ENCODE results near the gene COLQ.

COLQ gene

DNA sequence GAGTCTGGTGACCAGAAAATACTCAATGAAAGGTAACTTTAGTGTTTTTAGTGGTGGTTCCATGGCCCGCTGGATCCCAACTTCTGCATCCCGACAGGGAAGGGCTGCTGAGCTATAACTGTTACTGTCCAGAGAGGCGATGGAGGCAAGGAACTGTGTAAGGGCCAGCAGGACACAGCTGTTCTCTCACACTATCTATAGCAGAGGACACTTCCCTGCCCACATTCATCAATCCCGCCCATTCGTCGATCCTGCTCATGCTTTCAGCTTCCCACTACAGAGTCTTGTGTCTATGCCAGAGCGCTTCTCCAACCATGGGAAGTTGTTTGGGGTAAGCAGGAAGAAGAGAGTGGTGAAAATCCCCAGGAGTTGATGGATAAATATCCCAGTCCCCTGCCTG is 8.4 kb downstream of the COLQ start:
- Histone ChIP-seq H3K4me3 (ENCODE audit: low read depth in 1 of 2, low read length in 2 of 2) (no peak overlapping the region), H3K36me3 (ENCODE audit: insufficient read depth, low read length) (no peaks in the 10 kb centered on the region), H3K79me2 (ENCODE audit: insufficient read depth, low read length) (no peaks in the 10 kb centered on the region), H3K9me3 (ENCODE audit: insufficient read depth, low read length, severe bottlenecking) (no peaks in the 10 kb centered on the region), H3K27me3 (ENCODE audit: insufficient read depth, low read length, poor library complexity) (no peaks in the 10 kb centered on the region), H3K4me2 (ENCODE audit: insufficient read depth, low read length) (no peak overlapping the region), H4K20me1 (ENCODE audit: insufficient read depth, low read length) (no peaks in the 10 kb centered on the region), H3K9ac (ENCODE audit: low read depth, low read length) (no peak overlapping the region), H2AFZ (ENCODE audit: low read depth, low read length) (no peak overlapping the region), H3K4me1 (ENCODE audit: insufficient read depth, low read length) (no peaks in the 10 kb centered on the region), H3K27ac (ENCODE audit: low read length) (no peak overlapping the region)
- ATAC-seq (ENCODE audit: insufficient read depth, low read depth) (no peak), DNase-seq (no peak)
- TF ChIP-seq, protein P1, sequence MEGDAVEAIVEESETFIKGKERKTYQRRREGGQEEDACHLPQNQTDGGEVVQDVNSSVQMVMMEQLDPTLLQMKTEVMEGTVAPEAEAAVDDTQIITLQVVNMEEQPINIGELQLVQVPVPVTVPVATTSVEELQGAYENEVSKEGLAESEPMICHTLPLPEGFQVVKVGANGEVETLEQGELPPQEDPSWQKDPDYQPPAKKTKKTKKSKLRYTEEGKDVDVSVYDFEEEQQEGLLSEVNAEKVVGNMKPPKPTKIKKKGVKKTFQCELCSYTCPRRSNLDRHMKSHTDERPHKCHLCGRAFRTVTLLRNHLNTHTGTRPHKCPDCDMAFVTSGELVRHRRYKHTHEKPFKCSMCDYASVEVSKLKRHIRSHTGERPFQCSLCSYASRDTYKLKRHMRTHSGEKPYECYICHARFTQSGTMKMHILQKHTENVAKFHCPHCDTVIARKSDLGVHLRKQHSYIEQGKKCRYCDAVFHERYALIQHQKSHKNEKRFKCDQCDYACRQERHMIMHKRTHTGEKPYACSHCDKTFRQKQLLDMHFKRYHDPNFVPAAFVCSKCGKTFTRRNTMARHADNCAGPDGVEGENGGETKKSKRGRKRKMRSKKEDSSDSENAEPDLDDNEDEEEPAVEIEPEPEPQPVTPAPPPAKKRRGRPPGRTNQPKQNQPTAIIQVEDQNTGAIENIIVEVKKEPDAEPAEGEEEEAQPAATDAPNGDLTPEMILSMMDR (IDR thresholded peaks at IDR 0.05; ENCODE audit: borderline replicate concordance, extremely low read depth, low read length, poor library complexity, severe bottlenecking), result no peak
- no peak for TF ChIP-seq EZH2 (IDR thresholded peaks at IDR 0.05; ENCODE audit: borderline replicate concordance, low read depth, low read length, severe bottlenecking)

DNA sequence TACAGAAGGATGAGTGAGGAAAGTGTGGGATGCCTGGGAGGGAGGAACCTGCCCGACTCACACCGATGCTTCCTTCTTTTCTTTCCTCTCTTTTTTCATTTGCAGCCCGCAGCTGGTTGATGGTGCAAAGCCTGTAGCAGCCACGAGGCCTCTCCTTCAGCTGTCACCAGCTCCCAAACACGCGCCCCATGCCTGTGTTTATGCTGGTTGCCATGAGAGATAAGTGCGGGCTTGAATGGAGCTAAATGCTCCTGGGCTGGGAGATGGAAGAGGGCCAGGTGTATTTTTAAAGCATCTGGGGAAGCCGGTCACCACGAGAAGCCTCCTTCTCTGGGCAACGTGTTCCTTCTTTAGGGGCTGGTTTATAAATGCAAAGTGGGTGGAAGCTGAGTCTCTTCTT is 9.3 kb downstream of the COLQ start:
- Histone ChIP-seq H4K20me1 (ENCODE audit: insufficient read depth, low read length) (no peaks in the 10 kb centered on the region), H3K9me3 (ENCODE audit: insufficient read depth, low read length, severe bottlenecking) (no peaks in the 10 kb centered on the region), H3K4me3 (ENCODE audit: low read depth in 1 of 2, low read length in 2 of 2) (no peak overlapping the region), H2AFZ (ENCODE audit: low read depth, low read length) (no peak overlapping the region), H3K4me1 (ENCODE audit: insufficient read depth, low read length) (no peaks in the 10 kb centered on the region), H3K4me2 (ENCODE audit: insufficient read depth, low read length) (no peak overlapping the region), H3K27ac (ENCODE audit: low read length) (no peak overlapping the region), H3K36me3 (ENCODE audit: insufficient read depth, low read length) (no peaks in the 10 kb centered on the region), H3K27me3 (ENCODE audit: insufficient read depth, low read length, poor library complexity) (no peaks in the 10 kb centered on the region), H3K79me2 (ENCODE audit: insufficient read depth, low read length) (no peaks in the 10 kb centered on the region), H3K9ac (ENCODE audit: low read depth, low read length) (no peak overlapping the region)
- no peak for DNase-seq
- TF ChIP-seq EZH2 (IDR thresholded peaks at IDR 0.05; ENCODE audit: borderline replicate concordance, low read depth, low read length, severe bottlenecking), result no peak
- TF ChIP-seq, protein P1 (IDR thresholded peaks at IDR 0.05; ENCODE audit: borderline replicate concordance, extremely low read depth, low read length, poor library complexity, severe bottlenecking), result no peak
- no peak for ATAC-seq (ENCODE audit: insufficient read depth, low read depth)

DNA sequence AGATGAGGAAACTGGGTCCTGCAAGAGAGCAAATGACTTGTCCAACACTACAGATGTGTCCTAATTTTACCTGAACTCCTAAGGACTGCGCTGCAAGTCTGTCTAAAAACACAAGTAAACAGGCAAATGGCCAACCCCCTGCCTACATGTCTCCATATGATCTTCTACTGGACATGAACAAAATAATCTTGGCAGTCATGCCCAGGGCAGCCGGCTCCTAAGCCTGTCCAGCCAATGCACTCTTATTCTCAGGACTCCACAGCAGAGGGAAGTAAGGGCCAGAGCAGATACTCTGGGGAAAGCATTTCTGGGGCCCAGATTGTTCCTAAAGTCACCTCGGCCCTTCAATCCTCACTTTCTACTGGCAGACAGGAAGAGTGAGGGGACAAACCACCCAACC is 10.3 kb downstream of the COLQ start:
- no peaks in the 10 kb centered on the region for H3K9me3 ChIP-seq (ENCODE audit: insufficient read depth, low read length, severe bottlenecking)
- no peak for TF ChIP-seq EZH2 (IDR thresholded peaks at IDR 0.05; ENCODE audit: borderline replicate concordance, low read depth, low read length, severe bottlenecking)
- TF ChIP-seq, protein P1 (IDR thresholded peaks at IDR 0.05; ENCODE audit: borderline replicate concordance, extremely low read depth, low read length, poor library complexity, severe bottlenecking), result no peak
- H4K20me1 ChIP-seq (ENCODE audit: insufficient read depth, low read length), result no peaks in the 10 kb centered on the region
- H3K4me3 ChIP-seq (ENCODE audit: low read depth in 1 of 2, low read length in 2 of 2), result no peak overlapping the region
- no peak overlapping the region for H2AFZ ChIP-seq (ENCODE audit: low read depth, low read length)
- DNase-seq (no peak), ATAC-seq (ENCODE audit: insufficient read depth, low read depth) (no peak)
- no peak overlapping the region for H3K27ac ChIP-seq (ENCODE audit: low read length)
- H3K4me2 ChIP-seq (ENCODE audit: insufficient read depth, low read length), result no peak overlapping the region
- no peaks in the 10 kb centered on the region for H3K79me2 ChIP-seq (ENCODE audit: insufficient read depth, low read length)
- no peak overlapping the region for H3K9ac ChIP-seq (ENCODE audit: low read depth, low read length)
- no peaks in the 10 kb centered on the region for H3K4me1 ChIP-seq (ENCODE audit: insufficient read depth, low read length)
- H3K36me3 ChIP-seq (ENCODE audit: insufficient read depth, low read length), result no peaks in the 10 kb centered on the region
- H3K27me3 ChIP-seq (ENCODE audit: insufficient read depth, low read length, poor library complexity), result no peaks in the 10 kb centered on the region

DNA sequence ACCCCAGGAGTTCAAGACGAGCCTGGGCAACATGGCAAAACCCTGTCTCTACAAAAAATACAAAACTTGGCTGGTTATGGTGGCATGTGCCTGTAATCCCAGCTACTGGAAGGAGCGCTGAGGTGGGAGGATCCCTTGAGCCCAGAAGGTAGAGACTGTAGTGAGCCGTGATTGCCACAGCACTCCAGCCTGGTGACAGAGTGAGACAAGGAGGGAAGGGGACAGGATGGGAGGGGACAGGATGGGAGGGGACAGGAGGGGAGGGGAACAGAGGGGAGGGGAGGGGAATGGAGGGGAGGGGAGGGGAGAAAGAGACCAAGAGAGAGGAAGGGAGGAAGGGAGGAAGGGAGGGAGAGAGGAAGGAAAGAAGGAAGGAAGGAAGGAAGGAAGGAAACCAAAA is 11.0 kb downstream of the COLQ start:
- no peaks in the 10 kb centered on the region for H3K9me3 ChIP-seq (ENCODE audit: insufficient read depth, low read length, severe bottlenecking)
- no peaks in the 10 kb centered on the region for H4K20me1 ChIP-seq (ENCODE audit: insufficient read depth, low read length)
- H3K9ac ChIP-seq (ENCODE audit: low read depth, low read length), result no peak overlapping the region
- H3K4me2 ChIP-seq (ENCODE audit: insufficient read depth, low read length), result no peak overlapping the region
- no peaks in the 10 kb centered on the region for H3K79me2 ChIP-seq (ENCODE audit: insufficient read depth, low read length)
- ATAC-seq (ENCODE audit: insufficient read depth, low read depth) (no peak), DNase-seq (no peak)
- TF ChIP-seq EZH2 (IDR thresholded peaks at IDR 0.05; ENCODE audit: borderline replicate concordance, low read depth, low read length, severe bottlenecking), result no peak
- TF ChIP-seq, protein P1 (IDR thresholded peaks at IDR 0.05; ENCODE audit: borderline replicate concordance, extremely low read depth, low read length, poor library complexity, severe bottlenecking), result no peak
- H2AFZ ChIP-seq (ENCODE audit: low read depth, low read length), result no peak overlapping the region
- no peaks in the 10 kb centered on the region for H3K36me3 ChIP-seq (ENCODE audit: insufficient read depth, low read length)
- H3K4me1 ChIP-seq (ENCODE audit: insufficient read depth, low read length), result no peaks in the 10 kb centered on the region
- no peaks in the 10 kb centered on the region for H3K27me3 ChIP-seq (ENCODE audit: insufficient read depth, low read length, poor library complexity)
- H3K4me3 ChIP-seq (ENCODE audit: low read depth in 1 of 2, low read length in 2 of 2), result no peak overlapping the region
- H3K27ac ChIP-seq (ENCODE audit: low read length), result no peak overlapping the region
